ENCODE results near the gene KMT2C.
"Not testable (repeated sequence)": the region's sequence is repeated elsewhere in the genome, so short reads cannot be mapped to it uniquely, and the experiment has no call there.

DNA sequence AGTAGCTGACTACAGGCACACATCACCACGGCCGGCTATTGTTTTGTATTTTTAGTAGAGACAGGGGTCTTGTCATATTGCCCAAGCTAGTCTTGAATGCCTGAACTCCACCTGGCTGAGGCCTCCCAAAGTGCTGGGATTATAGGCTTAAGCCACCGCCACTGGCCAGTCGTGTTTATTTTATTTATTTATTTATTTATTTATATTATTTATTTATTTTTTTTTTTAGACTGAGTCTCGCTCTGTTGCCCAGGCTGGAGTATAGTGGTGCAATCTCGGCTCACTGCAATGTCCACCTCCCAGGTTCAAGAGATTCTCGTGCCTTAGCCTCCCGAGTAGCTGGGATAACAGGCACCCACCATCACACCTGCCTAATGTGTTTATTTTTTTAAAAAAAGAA lies 6.0 kb upstream of the KMT2C start:
- TF ChIP-seq, protein P1, sequence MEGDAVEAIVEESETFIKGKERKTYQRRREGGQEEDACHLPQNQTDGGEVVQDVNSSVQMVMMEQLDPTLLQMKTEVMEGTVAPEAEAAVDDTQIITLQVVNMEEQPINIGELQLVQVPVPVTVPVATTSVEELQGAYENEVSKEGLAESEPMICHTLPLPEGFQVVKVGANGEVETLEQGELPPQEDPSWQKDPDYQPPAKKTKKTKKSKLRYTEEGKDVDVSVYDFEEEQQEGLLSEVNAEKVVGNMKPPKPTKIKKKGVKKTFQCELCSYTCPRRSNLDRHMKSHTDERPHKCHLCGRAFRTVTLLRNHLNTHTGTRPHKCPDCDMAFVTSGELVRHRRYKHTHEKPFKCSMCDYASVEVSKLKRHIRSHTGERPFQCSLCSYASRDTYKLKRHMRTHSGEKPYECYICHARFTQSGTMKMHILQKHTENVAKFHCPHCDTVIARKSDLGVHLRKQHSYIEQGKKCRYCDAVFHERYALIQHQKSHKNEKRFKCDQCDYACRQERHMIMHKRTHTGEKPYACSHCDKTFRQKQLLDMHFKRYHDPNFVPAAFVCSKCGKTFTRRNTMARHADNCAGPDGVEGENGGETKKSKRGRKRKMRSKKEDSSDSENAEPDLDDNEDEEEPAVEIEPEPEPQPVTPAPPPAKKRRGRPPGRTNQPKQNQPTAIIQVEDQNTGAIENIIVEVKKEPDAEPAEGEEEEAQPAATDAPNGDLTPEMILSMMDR (IDR thresholded peaks at IDR 0.05) = not testable (repeated sequence)
- TF ChIP-seq POLR2A (IDR thresholded peaks at IDR 0.05) = not testable (repeated sequence)
